Panc1 (cell line): Measurements from ENCODE around the gene LIMK1.

Experiments
- CTCF ChIP-seq: fragments of 450-650 bp; IDR thresholded peaks from 2 replicates; pipeline ENCODE4 v1.5.1; 2017; ENCODE audit warnings: mild to moderate bottlenecking
- POLR2AphosphoS5 ChIP-seq: IDR thresholded peaks from 2 replicates; pipeline ENCODE4 v1.6.1; 2012; ENCODE audit warnings: mild to moderate bottlenecking, low read depth, low read length, moderate library complexity
- REST ChIP-seq, 2 experiments: IDR thresholded peaks; 2 replicates each; pipeline ENCODE4 v1.6.1; 2011 to 2012; ENCODE audit warnings: low read depth in 2 of 2, control low read depth in 1 of 2, low read length in 1 of 2, mild to moderate bottlenecking in 1 of 2, moderate library complexity in 1 of 2; ENCODE audit not compliant: insufficient read depth in 1 of 2
- SIN3A ChIP-seq: IDR thresholded peaks from 2 replicates; pipeline ENCODE4 v1.6.1; 2012; ENCODE audit warnings: low read depth, mild to moderate bottlenecking, low read length, moderate library complexity, borderline replicate concordance; ENCODE audit not compliant: insufficient read depth

- TF ChIP-seq POLR2AphosphoS5 (no peak), CTCF (no peak), REST (IDR thresholded peaks at IDR 0.05; ENCODE audit: insufficient read depth in 1 of 2, low read depth in 2 of 2, low read length in 1 of 2) (no peak), SIN3A (no peak)
These were observed 31.0 kb upstream of the LIMK1 start for GRCh38 chr7:74052628-74053027.
